K562 (cell line): ENCODE measurements around the gene BIK. TPM values are rescaled to one million over a fixed set of nuclear protein-coding genes. Genes with fewer than 3 reads are reported as not detected.

Experiments used
- BRF1 ChIP-seq: IDR thresholded peaks from 3 replicates; pipeline ENCODE4 v1.6.1; 2011; ENCODE audit warnings: borderline replicate concordance, mild to moderate bottlenecking; ENCODE audit not compliant: insufficient read length; ENCODE audit errors: extremely low read depth
- CCAR2 ChIP-seq: fragments of 200-400 bp; formaldehyde crosslinking; IDR thresholded peaks from 2 replicates; pipeline ENCODE4 v1.6.1; 2017; ENCODE audit warnings: mild to moderate bottlenecking, low read depth, low read length
- CEBPG ChIP-seq, 3 experiments: fragments of 200-800 bp in 1 of 3; sonication (Bioruptor generic) in 1 of 3; sonication (generic) in 1 of 3; formaldehyde crosslinking in 1 of 3; IDR thresholded peaks in 2 of 3; conservative IDR thresholded peaks in 1 of 3; 2 replicates each; pipeline versions ENCODE4 v1.6.1 to v1.8.0; 2016 to 2022; ENCODE audit warnings: missing compliant biosample characterization in 2 of 3, missing genetic modification characterization in 2 of 3, mild to moderate bottlenecking in 1 of 3, missing genetic modification reagents in 1 of 3
- KLF16 ChIP-seq: IDR thresholded peaks from 2 replicates; pipeline ENCODE4 v1.6.1; 2016; ENCODE audit warnings: antibody characterized with exemption
- NFXL1 ChIP-seq: fragments of 450-650 bp; formaldehyde crosslinking; IDR thresholded peaks from 2 replicates; pipeline ENCODE4 v1.4.0; 2021; ENCODE audit warnings: mild to moderate bottlenecking
- POLR2AphosphoS5 ChIP-seq: IDR thresholded peaks from 2 replicates; pipeline ENCODE4 v1.6.1; 2011; ENCODE audit warnings: mild to moderate bottlenecking, low read depth, low read length, moderate library complexity; ENCODE audit not compliant: control insufficient read depth, insufficient read depth
- RBBP5 ChIP-seq: fragments of 200-600 bp; sonication (generic); IDR thresholded peaks from 2 replicates; pipeline ENCODE4 v1.6.1; 2012; ENCODE audit warnings: borderline replicate concordance, mild to moderate bottlenecking, low read length, control low read depth, inconsistent platforms; ENCODE audit not compliant: insufficient read depth, poor library complexity, severe bottlenecking
- RBM17 ChIP-seq: fragments of 200-400 bp; formaldehyde crosslinking; IDR thresholded peaks from 2 replicates; pipeline ENCODE4 v1.6.1; 2017; ENCODE audit warnings: low read depth, mild to moderate bottlenecking, low read length, borderline replicate concordance
- STAG1 ChIP-seq: sonication (generic); formaldehyde crosslinking; IDR thresholded peaks from 2 replicates; pipeline ENCODE4 v1.5.0; 2020; ENCODE audit warnings: missing genetic modification reagents, borderline replicate concordance
- STAT5A ChIP-seq: IDR thresholded peaks from 2 replicates; pipeline ENCODE4 v1.6.1; 2012; ENCODE audit warnings: low read length, inconsistent platforms, borderline replicate concordance
- ZSCAN32 ChIP-seq: fragments of 450-650 bp; formaldehyde crosslinking; IDR thresholded peaks from 2 replicates; pipeline ENCODE4 v1.4.0; 2020; ENCODE audit warnings: mild to moderate bottlenecking, moderate library complexity
- polyA plus RNA-seq, 8 experiments: library from polyadenylated mRNA; depleted of rRNA in 4 of 8; stranded (reverse) in 5 of 8; unstranded in 3 of 8; fragments of >200 nt; fragmentation: Nextera tagmentation in 2 of 8; fragmentation: Illumina TruSeq in 1 of 8; extraction: Ambion mirVana in 2 of 8; extraction: Trizol in 1 of 8; gene quantifications; 2 replicates each; pipeline versions ENCODE4 v1.2.1 to v1.2.3, GENCODE V29; 2011 to 2014; ENCODE audit warnings: inconsistent platforms in 1 of 8, missing spikeins in 1 of 8
- total RNA-seq, 7 experiments: library from RNA; depleted of rRNA in 6 of 7; stranded (reverse); fragments of >200 nt in 6 of 7; fragmentation: Illumina TruSeq in 2 of 7; extraction: Trizol in 2 of 7; gene quantifications; 2 replicates each; pipeline versions ENCODE4 v1.2.1 to v1.2.3, GENCODE V29; 2011 to 2021; ENCODE audit warnings: low replicate concordance in 1 of 7
- TF ChIP-seq, protein P1 (sequence below), 2 experiments: IDR thresholded peaks; 2 replicates each; pipeline ENCODE4 v1.6.1; 2012; ENCODE audit warnings: improper control_type of control experiment in 2 of 2, low read depth in 2 of 2, low read length in 2 of 2, borderline replicate concordance in 1 of 2
- TF ChIP-seq, protein P2 (sequence below): fragments of 250-450 bp; sonication (Bioruptor Pico); IDR thresholded peaks from 2 replicates; pipeline ENCODE4 v1.8.0; 2021; ENCODE audit warnings: moderate library complexity, mild to moderate bottlenecking, inconsistent platforms
- TF ChIP-seq, protein P3 (sequence below): sonication (generic); formaldehyde crosslinking; IDR thresholded peaks from 2 replicates; pipeline ENCODE4 v1.9.0; 2022; ENCODE audit warnings: mild to moderate bottlenecking, missing genetic modification reagents
- TF ChIP-seq, protein P4 (sequence below): IDR thresholded peaks from 2 replicates; pipeline ENCODE4 v1.6.1; 2011; ENCODE audit warnings: borderline replicate concordance, low read depth, mild to moderate bottlenecking, moderate library complexity, low read length; ENCODE audit not compliant: insufficient read depth, poor library complexity, severe bottlenecking
- TF ChIP-seq, protein P5 (sequence below): fragments of 450-650 bp; formaldehyde crosslinking; IDR thresholded peaks from 2 replicates; pipeline ENCODE4 v1.4.0; 2020; ENCODE audit warnings: mild to moderate bottlenecking, moderate library complexity

Gene BIK
- total and polyA plus RNA-seq, 9 of the 15 experiments (the other 6 are each of a cell fraction or from before 2014, with no cell fraction given): 0.08 to 0.23 (median 0.18) TPM; not detected in 4

- TF ChIP-seq, protein P1, sequence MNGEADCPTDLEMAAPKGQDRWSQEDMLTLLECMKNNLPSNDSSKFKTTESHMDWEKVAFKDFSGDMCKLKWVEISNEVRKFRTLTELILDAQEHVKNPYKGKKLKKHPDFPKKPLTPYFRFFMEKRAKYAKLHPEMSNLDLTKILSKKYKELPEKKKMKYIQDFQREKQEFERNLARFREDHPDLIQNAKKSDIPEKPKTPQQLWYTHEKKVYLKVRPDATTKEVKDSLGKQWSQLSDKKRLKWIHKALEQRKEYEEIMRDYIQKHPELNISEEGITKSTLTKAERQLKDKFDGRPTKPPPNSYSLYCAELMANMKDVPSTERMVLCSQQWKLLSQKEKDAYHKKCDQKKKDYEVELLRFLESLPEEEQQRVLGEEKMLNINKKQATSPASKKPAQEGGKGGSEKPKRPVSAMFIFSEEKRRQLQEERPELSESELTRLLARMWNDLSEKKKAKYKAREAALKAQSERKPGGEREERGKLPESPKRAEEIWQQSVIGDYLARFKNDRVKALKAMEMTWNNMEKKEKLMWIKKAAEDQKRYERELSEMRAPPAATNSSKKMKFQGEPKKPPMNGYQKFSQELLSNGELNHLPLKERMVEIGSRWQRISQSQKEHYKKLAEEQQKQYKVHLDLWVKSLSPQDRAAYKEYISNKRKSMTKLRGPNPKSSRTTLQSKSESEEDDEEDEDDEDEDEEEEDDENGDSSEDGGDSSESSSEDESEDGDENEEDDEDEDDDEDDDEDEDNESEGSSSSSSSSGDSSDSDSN (IDR thresholded peaks at IDR 0.05; ENCODE audit: borderline replicate concordance in 1 of 2, low read depth in 2 of 2, low read length in 2 of 2): peak; percentile 10 to 79; a peak in 1 of 4 replicates
- TF ChIP-seq POLR2AphosphoS5 (no peak), STAT5A (no peak), CEBPG (CRISPR knock-in tag; IDR thresholded peaks at IDR 0.05) (no peak), CEBPG (tag; conservative IDR thresholded peaks at IDR 0.05 in 1 of 2, IDR thresholded peaks at IDR 0.05 in 1 of 2) (no peak), CCAR2 (no peak), KLF16 (no peak), STAG1 (CRISPR knock-in tag) (no peak), RBBP5 (peak; percentile 77), NFXL1 (no peak), RBM17 (no peak), BRF1 (no peak), ZSCAN32 (no peak)
- TF ChIP-seq, protein P2, sequence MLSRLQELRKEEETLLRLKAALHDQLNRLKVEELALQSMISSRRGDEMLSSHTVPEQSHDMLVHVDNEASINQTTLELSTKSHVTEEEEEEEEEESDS (CRISPR knock-in tag): no peak
- TF ChIP-seq, protein P3, sequence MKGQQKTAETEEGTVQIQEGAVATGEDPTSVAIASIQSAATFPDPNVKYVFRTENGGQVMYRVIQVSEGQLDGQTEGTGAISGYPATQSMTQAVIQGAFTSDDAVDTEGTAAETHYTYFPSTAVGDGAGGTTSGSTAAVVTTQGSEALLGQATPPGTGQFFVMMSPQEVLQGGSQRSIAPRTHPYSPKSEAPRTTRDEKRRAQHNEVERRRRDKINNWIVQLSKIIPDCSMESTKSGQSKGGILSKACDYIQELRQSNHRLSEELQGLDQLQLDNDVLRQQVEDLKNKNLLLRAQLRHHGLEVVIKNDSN (CRISPR knock-in tag): no peak; the same call in 1 of the 2 replicates
- TF ChIP-seq, protein P4, sequence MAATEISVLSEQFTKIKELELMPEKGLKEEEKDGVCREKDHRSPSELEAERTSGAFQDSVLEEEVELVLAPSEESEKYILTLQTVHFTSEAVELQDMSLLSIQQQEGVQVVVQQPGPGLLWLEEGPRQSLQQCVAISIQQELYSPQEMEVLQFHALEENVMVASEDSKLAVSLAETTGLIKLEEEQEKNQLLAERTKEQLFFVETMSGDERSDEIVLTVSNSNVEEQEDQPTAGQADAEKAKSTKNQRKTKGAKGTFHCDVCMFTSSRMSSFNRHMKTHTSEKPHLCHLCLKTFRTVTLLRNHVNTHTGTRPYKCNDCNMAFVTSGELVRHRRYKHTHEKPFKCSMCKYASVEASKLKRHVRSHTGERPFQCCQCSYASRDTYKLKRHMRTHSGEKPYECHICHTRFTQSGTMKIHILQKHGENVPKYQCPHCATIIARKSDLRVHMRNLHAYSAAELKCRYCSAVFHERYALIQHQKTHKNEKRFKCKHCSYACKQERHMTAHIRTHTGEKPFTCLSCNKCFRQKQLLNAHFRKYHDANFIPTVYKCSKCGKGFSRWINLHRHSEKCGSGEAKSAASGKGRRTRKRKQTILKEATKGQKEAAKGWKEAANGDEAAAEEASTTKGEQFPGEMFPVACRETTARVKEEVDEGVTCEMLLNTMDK: no peak
- TF ChIP-seq, protein P5, sequence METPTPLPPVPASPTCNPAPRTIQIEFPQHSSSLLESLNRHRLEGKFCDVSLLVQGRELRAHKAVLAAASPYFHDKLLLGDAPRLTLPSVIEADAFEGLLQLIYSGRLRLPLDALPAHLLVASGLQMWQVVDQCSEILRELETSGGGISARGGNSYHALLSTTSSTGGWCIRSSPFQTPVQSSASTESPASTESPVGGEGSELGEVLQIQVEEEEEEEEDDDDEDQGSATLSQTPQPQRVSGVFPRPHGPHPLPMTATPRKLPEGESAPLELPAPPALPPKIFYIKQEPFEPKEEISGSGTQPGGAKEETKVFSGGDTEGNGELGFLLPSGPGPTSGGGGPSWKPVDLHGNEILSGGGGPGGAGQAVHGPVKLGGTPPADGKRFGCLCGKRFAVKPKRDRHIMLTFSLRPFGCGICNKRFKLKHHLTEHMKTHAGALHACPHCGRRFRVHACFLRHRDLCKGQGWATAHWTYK: peak; percentile 47; the same call in 1 of the 2 replicates
These were observed 32.5 kb downstream of the BIK start, which contains the start of gene MCAT (continued) for GRCh38 chr22:43142880-43143562.
